Esophagus (tissue), 2 donors: ENCODE measurements around the gene CHI3L1. TPM values are rescaled to one million over a fixed set of nuclear protein-coding genes. Genes with fewer than 3 reads are reported as not detected.

ENCODE experiments used
- H3K27ac ChIP-seq, 2 donors: one replicate each; pipeline ENCODE4 v1.5.1; 2013; ENCODE audit warnings: low read depth in 2 of 2, mild to moderate bottlenecking in 2 of 2, inconsistent platforms in 1 of 2, low read length in 1 of 2, moderate library complexity in 1 of 2
- H3K27me3 ChIP-seq, 2 donors: one replicate each; pipeline ENCODE4 v1.6.1; 2013; ENCODE audit warnings: low read length in 2 of 2, control low read depth in 1 of 2, mild to moderate bottlenecking in 1 of 2; ENCODE audit not compliant: insufficient read depth in 2 of 2, control insufficient read depth in 1 of 2
- H3K36me3 ChIP-seq, 2 donors: one replicate each; pipeline ENCODE4 v1.6.1; 2013; ENCODE audit warnings: low read length in 1 of 2; ENCODE audit not compliant: control insufficient read depth in 2 of 2, insufficient read depth in 2 of 2
- H3K4me1 ChIP-seq, 2 donors: one replicate each; pipeline ENCODE4 v1.6.1; 2013; ENCODE audit warnings: low read length in 1 of 2; ENCODE audit not compliant: control insufficient read depth in 2 of 2, insufficient read depth in 2 of 2
- H3K4me3 ChIP-seq, 2 donors: one replicate each; pipeline ENCODE4 v1.5.1; 2013; ENCODE audit warnings: low read length in 2 of 2, mild to moderate bottlenecking in 2 of 2, low read depth in 1 of 2, moderate library complexity in 1 of 2
- H3K9me3 ChIP-seq, 2 donors: one replicate each; pipeline ENCODE4 v1.6.1; 2013; ENCODE audit warnings: mild to moderate bottlenecking in 2 of 2, low read depth in 1 of 2, low read length in 1 of 2, moderate library complexity in 1 of 2; ENCODE audit not compliant: control insufficient read depth in 2 of 2, insufficient read depth in 1 of 2
- WGBS, 2 donors: extraction: QIAGEN DNeasy Blood & Tissue Kit; methylation state at CpG; one replicate each; pipeline ENCODE4 v1.1.7; 2013; 5-methylcytosine and 5-hydroxymethylcytosine counted together
- polyA plus RNA-seq, 2 donors: library from polyadenylated mRNA; stranded (reverse); fragments of 200-250 nt; gene quantifications; one replicate each; pipeline ENCODE4 v1.2.3, GENCODE V29; 2013
- donor health status: healthy with polysubstance abuse.
- donor health status: Bipolar disorder and iron deficiency.

Gene CHI3L1
- polyA plus RNA-seq, 2 donors, result 3.3 to 19.6 TPM

GRCh38 chr1:203148127-203148526, 38.4 kb downstream of the CHI3L1 start:
- no peaks in the 10 kb centered on the region for H3K9me3 ChIP-seq
- H3K27ac ChIP-seq, result no peak overlapping the region
- no peaks in the 10 kb centered on the region for H3K36me3 ChIP-seq
- no peaks in the 10 kb centered on the region for H3K27me3 ChIP-seq
- 89 to 96% methylated on average over 5 of the region's 5 CpGs for WGBS, 2 donors
- no peak overlapping the region for H3K4me3 ChIP-seq
- H3K4me1 ChIP-seq, result no peaks in the 10 kb centered on the region

GRCh38 chr1:203147376-203147775, 39.1 kb downstream of the CHI3L1 start:
- H3K36me3 ChIP-seq, result no peaks in the 10 kb centered on the region
- no peaks in the 10 kb centered on the region for H3K27me3 ChIP-seq
- WGBS, 2 donors, result 81 to 83% methylated on average over 5 of the region's 5 CpGs
- H3K9me3 ChIP-seq, result no peaks in the 10 kb centered on the region
- no peak overlapping the region for H3K4me3 ChIP-seq
- no peaks in the 10 kb centered on the region for H3K4me1 ChIP-seq
- H3K27ac ChIP-seq, result no peak overlapping the region

GRCh38 chr1:203146537-203146936, 40.0 kb downstream of the CHI3L1 start:
- H3K4me3 ChIP-seq, result no peak overlapping the region
- H3K4me1 ChIP-seq, result no peaks in the 10 kb centered on the region
- H3K27me3 ChIP-seq, result no peaks in the 10 kb centered on the region
- no peak overlapping the region for H3K27ac ChIP-seq
- H3K9me3 ChIP-seq, result no peaks in the 10 kb centered on the region
- no peaks in the 10 kb centered on the region for H3K36me3 ChIP-seq
- 77 to 85% methylated on average over 7 of the region's 7 CpGs for whole genome bisulfite sequencing, 2 donors

DNA sequence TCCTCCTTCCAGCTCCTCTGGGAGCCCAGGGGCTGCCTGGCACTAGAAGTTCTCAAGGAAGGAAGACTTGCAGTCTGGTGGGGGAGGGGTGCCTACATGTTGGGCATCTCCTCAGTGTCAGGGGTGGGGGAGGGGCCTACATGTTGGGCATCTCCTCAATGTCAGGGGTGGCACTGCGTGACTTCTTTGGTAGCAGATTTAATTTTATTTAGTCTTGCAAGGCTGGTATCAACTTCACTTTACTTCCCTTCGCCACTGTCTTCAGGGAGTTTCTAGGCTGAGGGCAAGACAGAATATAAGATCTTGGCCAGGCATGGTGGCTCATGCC, 40.5 kb downstream of the CHI3L1 start:
- no peaks in the 10 kb centered on the region for H3K9me3 ChIP-seq
- H3K27ac ChIP-seq, result no peak overlapping the region
- no peaks in the 10 kb centered on the region for H3K4me1 ChIP-seq
- 96 to 97% methylated on average over 2 of the region's 2 CpGs for WGBS, 2 donors
- H3K27me3 ChIP-seq, result no peaks in the 10 kb centered on the region
- no peaks in the 10 kb centered on the region for H3K36me3 ChIP-seq
- H3K4me3 ChIP-seq, result no peak overlapping the region

DNA sequence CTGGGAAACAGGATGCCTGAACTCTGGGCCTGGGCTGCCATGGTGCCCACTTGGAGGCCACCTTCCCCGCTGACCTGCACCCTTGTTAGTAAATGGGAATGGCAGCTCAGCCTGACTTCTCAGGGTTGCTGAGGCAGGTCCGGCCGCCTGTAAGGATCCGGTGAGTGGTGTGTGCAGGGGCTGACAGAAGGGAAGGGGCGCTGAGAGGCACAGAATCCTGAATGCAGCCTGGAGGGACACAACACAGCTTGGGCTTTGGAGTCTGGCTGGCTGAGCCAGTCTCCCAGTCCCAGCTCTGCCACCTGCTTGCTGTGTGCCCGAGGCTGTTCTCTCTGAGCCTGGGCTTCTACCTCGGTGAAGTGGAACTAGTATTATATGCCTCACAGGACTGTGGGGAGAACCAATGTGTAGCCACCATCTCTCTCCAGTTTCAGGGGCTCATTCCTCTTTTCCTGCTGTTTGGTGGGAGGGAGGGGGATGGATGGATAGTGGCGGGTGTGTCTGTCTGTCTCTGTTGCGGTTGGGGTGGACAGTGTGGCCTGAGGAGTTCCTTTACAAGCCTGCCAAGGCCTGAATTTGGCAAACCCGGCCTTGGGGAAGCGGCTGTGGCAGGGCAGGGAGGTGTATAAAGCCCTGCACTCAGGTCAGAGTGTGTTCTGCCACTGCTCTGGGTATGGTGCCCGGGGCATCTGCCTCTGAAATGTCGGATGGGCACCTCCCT, 41.0 kb downstream of the CHI3L1 start:
- no peaks in the 10 kb centered on the region for H3K27me3 ChIP-seq
- no peaks in the 10 kb centered on the region for H3K9me3 ChIP-seq
- no peak overlapping the region for H3K4me3 ChIP-seq
- no peaks in the 10 kb centered on the region for H3K4me1 ChIP-seq
- no peak overlapping the region for H3K27ac ChIP-seq
- no peaks in the 10 kb centered on the region for H3K36me3 ChIP-seq
- WGBS, 2 donors, result 84 to 88% methylated on average over 13 of the region's 13 CpGs

DNA sequence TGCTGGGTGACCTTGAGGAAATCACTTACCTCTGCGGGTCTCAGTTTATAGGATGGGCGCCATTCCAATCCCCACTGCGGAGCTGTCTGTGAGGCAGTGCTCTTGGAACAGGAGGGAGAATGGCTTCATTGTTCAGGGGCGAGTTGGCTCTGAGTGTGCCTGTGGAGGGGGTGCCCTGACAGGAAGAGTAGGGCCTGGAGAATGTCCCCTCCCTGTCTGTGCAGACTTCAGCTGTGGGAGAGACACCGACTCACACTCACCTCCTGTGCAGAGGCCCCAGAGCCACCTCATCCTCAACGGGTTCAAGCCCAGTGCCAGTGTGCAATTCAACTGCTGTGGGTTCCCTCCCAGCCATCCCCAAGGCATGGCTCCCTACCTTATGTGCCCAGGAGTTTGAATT, 41.8 kb downstream of the CHI3L1 start:
- H3K36me3 ChIP-seq, result no peaks in the 10 kb centered on the region
- H3K4me3 ChIP-seq, result no peak overlapping the region
- 60% methylated on average over 6 of the region's 6 CpGs for WGBS, 2 donors
- no peaks in the 10 kb centered on the region for H3K27me3 ChIP-seq
- H3K4me1 ChIP-seq, result no peaks in the 10 kb centered on the region
- no peaks in the 10 kb centered on the region for H3K9me3 ChIP-seq
- H3K27ac ChIP-seq, result no peak overlapping the region

DNA sequence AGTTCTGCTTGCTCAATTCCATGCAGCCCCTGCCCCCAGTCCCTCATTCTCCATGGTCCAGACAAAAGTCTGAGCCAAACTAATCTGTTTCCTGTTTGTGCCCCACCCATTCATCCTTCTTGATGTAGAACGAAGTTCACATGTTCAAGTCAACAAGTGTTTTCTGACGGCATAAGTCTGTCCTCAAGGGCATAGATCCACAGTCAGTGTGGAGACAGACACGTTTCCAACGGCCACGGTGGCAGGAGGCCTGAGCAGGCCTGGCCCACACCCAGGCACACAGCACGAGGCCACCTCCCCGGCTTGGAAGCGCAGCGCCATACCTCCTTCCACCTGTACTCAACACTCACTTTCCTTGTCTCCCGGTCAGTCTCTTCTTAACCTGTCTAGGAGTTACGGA, 42.9 kb downstream of the CHI3L1 start:
- Histone ChIP-seq H3K27ac (no peak overlapping the region), H3K27me3 (no peaks in the 10 kb centered on the region), H3K36me3 (no peaks in the 10 kb centered on the region), H3K4me1 (no peaks in the 10 kb centered on the region), H3K4me3 (no peak overlapping the region), H3K9me3 (no peaks in the 10 kb centered on the region)
- WGBS, 2 donors, result 71 to 72% methylated on average over 11 of the region's 11 CpGs

GRCh38 chr1:203142684-203143408, 43.7 kb downstream of the CHI3L1 start:
- Histone ChIP-seq H3K36me3 (no peaks in the 10 kb centered on the region), H3K27me3 (no peaks in the 10 kb centered on the region), H3K27ac (no peak overlapping the region), H3K4me1 (no peaks in the 10 kb centered on the region), H3K4me3 (no peak overlapping the region), H3K9me3 (no peaks in the 10 kb centered on the region)
- WGBS, 2 donors, result 78 to 84% methylated on average over 5 of the region's 5 CpGs

DNA sequence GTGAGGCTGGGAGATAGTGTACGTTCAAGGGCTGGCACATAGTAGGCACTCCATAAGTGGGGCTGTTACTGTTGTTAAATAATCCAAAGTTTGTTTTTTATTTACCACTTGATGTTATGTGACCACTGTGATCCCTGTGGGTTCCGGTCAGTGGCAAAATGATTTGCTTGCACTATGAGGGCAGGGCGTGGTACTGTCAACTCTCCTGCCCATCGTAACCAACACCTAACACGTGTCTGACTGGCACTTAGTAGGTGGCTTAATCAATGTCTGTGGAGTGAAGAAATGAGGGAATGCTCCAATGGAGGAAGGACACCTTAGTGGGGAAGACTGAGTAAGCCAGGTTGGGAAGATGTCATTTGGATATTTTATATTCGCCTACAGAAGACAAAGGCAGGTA, 44.4 kb downstream of the CHI3L1 start:
- WGBS, 2 donors, result 85 to 89% methylated on average over 6 of the region's 6 CpGs
- H3K27ac ChIP-seq, result no peak overlapping the region
- H3K36me3 ChIP-seq, result no peaks in the 10 kb centered on the region
- no peaks in the 10 kb centered on the region for H3K27me3 ChIP-seq
- no peak overlapping the region for H3K4me3 ChIP-seq
- no peaks in the 10 kb centered on the region for H3K4me1 ChIP-seq
- no peaks in the 10 kb centered on the region for H3K9me3 ChIP-seq
